NCI-H2081 treated with DMSO at 0.1 percent for 48 hours (cell line): ENCODE data around the gene COL20A1.
"Not testable (repeated sequence)": the region's sequence is repeated elsewhere in the genome, so short reads cannot be mapped to it uniquely, and the experiment has no call there.

Experiments used
- DNase-seq: peaks from one replicate; lab custom pipeline; 2025; lab: John Stamatoyannopoulos, UW

COL20A1 gene

GRCh38 chr20:63334356-63334755 lies 41.4 kb downstream of the COL20A1 start:
- no peak for DNase-seq

GRCh38 chr20:63335060-63335459 lies 42.1 kb downstream of the COL20A1 start:
- not testable (repeated sequence) for DNase-seq

DNA sequence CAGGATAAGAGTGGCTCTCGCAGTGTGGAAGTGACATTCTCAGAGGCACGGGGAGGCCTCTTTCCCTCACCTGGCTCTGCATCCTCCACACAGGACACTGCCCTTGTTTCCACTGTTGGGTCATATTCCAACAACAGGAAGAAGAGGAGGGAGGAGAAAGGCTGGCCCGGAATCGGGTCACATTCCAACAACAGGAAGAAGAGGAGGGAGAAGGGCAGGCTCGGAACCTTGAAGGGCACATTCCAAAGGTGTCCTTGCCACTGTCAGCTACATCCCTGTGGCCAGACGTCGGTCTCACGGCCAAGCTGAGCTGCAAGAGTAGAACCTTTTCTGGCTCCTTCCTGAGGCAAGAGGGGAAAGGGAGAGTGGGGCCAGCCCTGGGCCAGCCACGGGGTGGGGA lies 42.7 kb downstream of the COL20A1 start:
- no peak for DNase-seq

GRCh38 chr20:63336232-63336752 lies 43.3 kb downstream of the COL20A1 start:
- no peak for DNase-seq

- DNase-seq, result no peak
Observed at GRCh38 chr20:63337786-63338420, 44.9 kb downstream of the COL20A1 start.

GRCh38 chr20:63339154-63340094 lies 46.4 kb downstream of the COL20A1 start:
- DNase-seq, result not testable (repeated sequence)

DNA sequence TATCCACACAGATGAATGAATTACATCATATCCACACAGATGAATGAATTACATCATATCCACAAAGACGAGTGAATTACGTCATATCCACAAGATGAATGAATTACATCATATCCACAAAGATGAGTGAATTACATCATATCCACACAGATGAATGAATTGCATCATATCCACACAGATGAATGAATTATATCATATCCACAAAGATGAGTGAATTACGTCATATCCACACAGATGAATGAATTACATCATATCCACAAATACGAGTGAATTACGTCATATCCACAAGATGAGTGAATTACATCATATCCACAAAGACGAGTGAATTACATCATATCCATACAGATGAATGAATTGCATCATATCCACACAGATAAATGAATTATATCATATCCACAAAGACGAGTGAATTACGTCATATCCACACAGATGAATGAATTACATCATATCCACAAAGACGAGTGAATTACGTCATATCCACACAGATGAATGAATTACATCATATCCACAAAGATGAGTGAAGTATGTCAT lies 47.2 kb downstream of the COL20A1 start:
- not testable (repeated sequence) for DNase-seq

GRCh38 chr20:63342561-63343459 lies 49.8 kb downstream of the COL20A1 start:
- no peak for DNase-seq

DNA sequence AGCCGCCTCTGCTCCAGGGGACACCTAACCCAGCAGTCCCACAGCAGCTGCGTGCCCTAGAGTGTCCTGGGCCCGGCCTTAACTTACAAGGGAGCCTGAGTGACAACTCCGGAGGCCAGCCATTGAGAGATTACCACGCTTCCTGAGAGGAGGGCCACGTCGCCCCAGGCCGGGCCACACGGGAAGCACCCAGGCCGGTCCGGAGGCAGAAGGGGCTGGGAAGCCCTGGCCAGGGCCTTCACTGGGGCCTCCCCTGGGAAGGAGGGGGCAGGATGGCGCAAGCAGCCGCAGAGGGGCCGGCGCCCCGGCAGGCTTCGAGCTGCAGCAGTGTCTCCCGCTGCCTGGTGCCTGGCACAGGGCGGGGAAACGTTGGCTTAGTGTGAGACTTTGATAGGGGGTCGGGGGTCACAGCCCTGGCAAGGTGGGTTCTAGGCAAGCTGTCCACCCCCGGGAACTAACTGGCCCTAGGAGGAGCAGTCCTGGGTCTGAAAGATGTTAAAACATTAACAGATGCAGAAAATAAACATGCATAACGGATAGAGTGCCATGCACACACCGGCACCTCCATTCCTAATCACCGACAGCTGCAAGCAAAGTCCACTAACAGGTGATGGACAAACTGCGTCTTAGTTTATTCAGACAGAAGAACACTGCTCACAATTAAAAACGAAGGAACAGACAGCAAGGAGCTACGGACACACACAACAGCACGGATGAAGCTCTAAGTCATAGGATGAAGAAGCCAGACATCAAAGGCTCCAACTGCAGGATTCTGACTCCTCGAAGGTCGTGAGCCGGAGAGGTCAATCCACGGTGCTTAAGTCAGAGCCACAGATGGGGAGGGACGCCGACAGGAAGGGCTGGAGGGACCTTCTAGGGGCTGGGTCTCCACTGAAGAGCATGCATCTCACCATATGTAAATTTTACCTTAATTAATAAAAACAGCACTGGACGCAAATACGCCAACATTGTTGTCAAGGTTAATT lies 50.8 kb downstream of the COL20A1 start:
- DNase-seq, result no peak

- DNase-seq, result no peak
Observed at GRCh38 chr20:63344616-63345327, 51.8 kb downstream of the COL20A1 start.

DNA sequence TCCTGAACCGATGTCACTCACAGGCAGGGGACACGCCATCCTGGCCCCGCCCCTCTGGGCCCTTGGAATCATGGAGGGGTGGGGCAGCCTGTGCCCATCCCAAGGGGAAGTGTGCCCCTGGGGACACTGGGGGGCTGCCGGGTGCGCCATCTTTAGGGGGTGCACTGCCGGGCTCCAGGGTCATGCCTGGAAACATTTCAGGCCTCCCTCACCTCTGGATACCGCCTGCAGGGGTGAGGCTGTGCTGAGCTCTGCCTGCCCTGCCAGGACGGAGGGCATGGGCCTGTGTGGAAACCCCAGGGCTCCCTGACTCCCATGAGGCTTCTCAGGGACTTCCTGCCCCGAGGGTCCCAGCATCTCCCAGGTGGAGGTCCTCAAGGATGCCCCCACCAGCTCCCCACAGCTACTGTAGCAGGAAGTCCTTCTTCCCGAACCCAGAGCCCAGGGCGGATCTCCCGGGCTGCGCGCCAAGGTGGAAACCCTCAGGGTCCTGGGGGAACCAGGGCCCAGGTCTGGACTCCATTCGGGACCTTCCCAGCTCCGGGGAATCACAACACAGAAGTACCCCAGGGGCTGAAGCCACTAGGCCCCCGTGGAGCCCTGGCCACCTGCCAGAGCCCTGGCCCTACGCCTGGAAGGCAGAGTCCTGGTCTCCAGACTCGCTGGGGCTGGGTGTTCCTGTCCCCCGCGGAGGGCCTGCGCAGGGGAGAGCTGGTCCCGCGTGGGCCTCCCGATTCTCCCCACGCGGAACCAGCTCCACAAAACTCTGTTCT lies 52.5 kb downstream of the COL20A1 start:
- DNase-seq, result no peak

DNA sequence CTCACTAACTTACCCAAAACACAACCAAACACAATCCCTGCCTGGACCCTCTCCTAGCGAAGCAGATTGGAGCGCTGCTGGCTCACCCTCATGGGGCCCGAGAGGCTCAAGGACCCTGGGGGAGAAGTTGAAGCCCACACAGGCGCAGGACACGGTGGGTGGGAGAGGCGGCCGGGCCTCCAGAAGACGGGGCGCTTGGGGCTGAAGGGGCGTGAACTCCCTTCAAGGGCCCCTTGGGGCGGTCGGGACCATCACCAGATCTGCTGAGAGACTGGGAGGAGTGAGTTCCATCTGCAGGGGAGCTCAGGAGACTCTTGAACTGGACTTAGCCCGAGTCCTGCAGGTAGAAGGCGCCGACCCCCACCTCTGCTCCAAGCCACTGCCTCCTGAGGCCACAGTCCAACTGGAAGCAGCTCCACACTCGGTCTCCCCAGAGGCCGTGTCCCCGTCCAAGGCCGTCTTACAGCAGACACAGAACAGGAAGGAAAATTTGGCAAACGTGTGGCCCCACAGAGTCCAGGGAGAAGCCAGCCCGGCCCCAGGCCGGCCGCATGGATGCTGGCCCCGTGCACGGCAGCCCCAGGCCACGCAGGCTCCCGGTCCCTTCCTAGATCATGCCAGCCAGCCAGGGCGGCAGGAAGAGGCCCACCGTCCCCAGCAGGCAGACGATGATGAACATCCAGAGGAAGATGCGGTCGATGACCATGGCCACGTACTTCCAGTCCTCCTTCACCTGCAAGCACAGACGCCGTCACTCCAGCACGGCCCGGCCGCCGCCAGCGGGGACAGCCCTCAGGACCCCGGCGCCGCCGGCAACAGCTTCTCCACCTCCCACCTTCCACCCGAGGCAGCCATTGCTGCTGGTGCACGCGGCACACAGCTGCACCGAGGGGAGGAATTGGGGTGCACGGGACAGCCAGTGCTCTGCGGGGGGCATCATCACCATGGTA lies 53.4 kb downstream of the COL20A1 start:
- no peak for DNase-seq

GRCh38 chr20:63347081-63347741 lies 54.2 kb downstream of the COL20A1 start:
- DNase-seq, result no peak

GRCh38 chr20:63347950-63348827 lies 55.2 kb downstream of the COL20A1 start:
- DNase-seq, result no peak

GRCh38 chr20:63348828-63349515 lies 56.0 kb downstream of the COL20A1 start:
- DNase-seq, result no peak

DNA sequence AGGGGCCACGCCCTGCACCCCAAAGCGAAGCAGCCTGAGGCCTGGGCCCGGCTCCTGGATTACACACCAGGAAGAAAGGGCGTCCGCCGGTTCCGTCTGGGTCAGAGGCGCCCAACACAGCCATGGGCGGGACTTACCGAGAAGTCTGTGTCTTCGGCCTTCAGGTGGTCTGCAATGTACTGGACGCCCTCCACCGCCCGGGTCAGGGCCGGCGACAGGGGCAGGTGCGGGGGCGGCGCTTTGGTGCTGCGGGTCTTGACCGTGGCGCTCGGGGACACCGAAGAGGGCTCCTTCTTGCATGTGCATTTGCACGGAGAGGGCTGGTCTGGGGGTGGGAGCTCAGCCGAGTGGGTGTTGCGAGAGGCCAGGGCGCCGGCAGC lies 56.5 kb downstream of the COL20A1 start:
- DNase-seq, result no peak
